HepG2 (cell line): Measurements from ENCODE around the gene COPS7A. TPM values are rescaled to one million over a fixed set of nuclear protein-coding genes. Genes with fewer than 3 reads are reported as not detected.

Experiments
- SIN3B ChIP-seq: fragments of 150-350 bp; IDR thresholded peaks from 2 replicates; pipeline ENCODE4 v1.6.1; 2014; ENCODE audit warnings: low read length
- STAG1 ChIP-seq: sonication (generic); formaldehyde crosslinking; IDR thresholded peaks from 2 replicates; pipeline ENCODE4 v1.4.0; 2020; ENCODE audit warnings: missing genetic modification reagents
- ZNF343 ChIP-seq: sonication (generic); formaldehyde crosslinking; IDR thresholded peaks from 2 replicates; pipeline ENCODE4 v1.4.0; 2020; ENCODE audit warnings: mild to moderate bottlenecking, missing genetic modification reagents
- ZNF446 ChIP-seq: sonication (generic); formaldehyde crosslinking; IDR thresholded peaks from 2 replicates; pipeline ENCODE4 v1.5.0; 2020; ENCODE audit warnings: mild to moderate bottlenecking, missing genetic modification reagents
- ZNF782 ChIP-seq: sonication (generic); formaldehyde crosslinking; IDR thresholded peaks from 2 replicates; pipeline ENCODE4 v1.4.0; 2020; ENCODE audit warnings: missing genetic modification reagents, mild to moderate bottlenecking, borderline replicate concordance
- polyA plus RNA-seq, 8 experiments: library from polyadenylated mRNA; depleted of rRNA in 3 of 8; stranded (reverse) in 7 of 8; unstranded in 1 of 8; fragments of >200 nt; fragmentation: Illumina TruSeq in 4 of 8; extraction: Trizol in 4 of 8; gene quantifications; 2 replicates each; pipeline versions ENCODE4 v1.2.1 to v1.2.3, GENCODE V29; 2011 to 2016; ENCODE audit warnings: low read depth in 4 of 8, missing spikeins in 1 of 8, mixed read lengths in 1 of 8; ENCODE audit not compliant: insufficient read depth in 1 of 8
- total RNA-seq, 5 experiments: library from RNA; depleted of rRNA; stranded (reverse); fragments of >200 nt; fragmentation: Illumina TruSeq; extraction: Trizol; gene quantifications; 2 replicates each; pipeline ENCODE4 v1.2.3, GENCODE V29; 2016; ENCODE audit warnings: low read depth in 1 of 5
- TF ChIP-seq, protein P1 (sequence below): sonication (generic); formaldehyde crosslinking; IDR thresholded peaks from 2 replicates; pipeline ENCODE4 v1.4.0; 2020; ENCODE audit warnings: missing genetic modification reagents
- TF ChIP-seq, protein P2 (sequence below): sonication (generic); formaldehyde crosslinking; IDR thresholded peaks from 2 replicates; pipeline ENCODE4 v1.5.0; 2020; ENCODE audit warnings: mild to moderate bottlenecking, missing genetic modification reagents, moderate library complexity
- TF ChIP-seq, protein P3 (sequence below): IDR thresholded peaks from 2 replicates; pipeline ENCODE4 v1.6.1; 2012; ENCODE audit warnings: low read depth, low read length, improper control_type of control experiment
- TF ChIP-seq, protein P4 (sequence below): sonication (generic); formaldehyde crosslinking; IDR thresholded peaks from 2 replicates; pipeline ENCODE4 v1.5.1; 2020; ENCODE audit warnings: missing genetic modification reagents, mild to moderate bottlenecking, borderline replicate concordance
- TF ChIP-seq, protein P5 (sequence below): sonication (generic); formaldehyde crosslinking; IDR thresholded peaks from 2 replicates; pipeline ENCODE4 v1.4.0; 2020; ENCODE audit warnings: missing genetic modification reagents, mild to moderate bottlenecking, borderline replicate concordance

Gene COPS7A
- total and polyA plus RNA-seq, 2 of the 13 experiments (the other 11 are each of a cell fraction or from before 2014, with no cell fraction given), result 40.0 to 73.6 TPM

DNA sequence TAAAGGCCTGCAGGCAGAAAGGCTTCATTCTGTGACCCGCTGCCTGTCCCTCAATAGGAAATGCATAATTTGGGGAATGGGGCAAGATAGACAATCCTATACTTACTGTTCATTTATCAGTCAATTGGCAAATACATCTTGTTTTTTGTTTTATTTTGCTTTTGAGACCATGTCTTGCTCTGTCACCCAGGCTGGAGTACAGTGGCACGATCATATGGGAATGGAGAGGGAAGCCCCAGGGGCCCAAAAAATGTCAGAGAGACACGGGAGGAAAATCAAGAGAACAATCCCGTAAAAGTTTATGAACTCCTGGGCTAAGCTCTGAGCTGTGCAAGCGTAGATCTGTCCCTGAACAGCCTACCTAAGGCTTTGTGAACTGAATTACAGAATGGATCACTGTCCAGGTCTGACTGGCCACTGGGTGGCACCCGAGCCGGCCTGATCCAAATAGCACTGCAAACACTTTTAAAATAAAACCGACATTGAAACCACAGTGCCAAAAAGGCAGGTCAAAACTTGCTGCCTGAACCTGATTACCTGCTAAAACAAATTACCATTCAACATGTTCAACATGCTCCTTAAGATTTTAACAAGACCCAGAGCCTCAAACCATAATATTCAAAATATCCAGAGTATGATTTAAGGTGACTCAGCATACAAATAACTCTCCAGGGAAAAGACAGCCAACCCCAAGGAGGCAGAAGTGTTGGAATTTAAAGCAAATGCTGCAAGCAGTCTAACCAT lies 11.8 kb downstream of the COPS7A start (continued):
- TF ChIP-seq, protein P1, sequence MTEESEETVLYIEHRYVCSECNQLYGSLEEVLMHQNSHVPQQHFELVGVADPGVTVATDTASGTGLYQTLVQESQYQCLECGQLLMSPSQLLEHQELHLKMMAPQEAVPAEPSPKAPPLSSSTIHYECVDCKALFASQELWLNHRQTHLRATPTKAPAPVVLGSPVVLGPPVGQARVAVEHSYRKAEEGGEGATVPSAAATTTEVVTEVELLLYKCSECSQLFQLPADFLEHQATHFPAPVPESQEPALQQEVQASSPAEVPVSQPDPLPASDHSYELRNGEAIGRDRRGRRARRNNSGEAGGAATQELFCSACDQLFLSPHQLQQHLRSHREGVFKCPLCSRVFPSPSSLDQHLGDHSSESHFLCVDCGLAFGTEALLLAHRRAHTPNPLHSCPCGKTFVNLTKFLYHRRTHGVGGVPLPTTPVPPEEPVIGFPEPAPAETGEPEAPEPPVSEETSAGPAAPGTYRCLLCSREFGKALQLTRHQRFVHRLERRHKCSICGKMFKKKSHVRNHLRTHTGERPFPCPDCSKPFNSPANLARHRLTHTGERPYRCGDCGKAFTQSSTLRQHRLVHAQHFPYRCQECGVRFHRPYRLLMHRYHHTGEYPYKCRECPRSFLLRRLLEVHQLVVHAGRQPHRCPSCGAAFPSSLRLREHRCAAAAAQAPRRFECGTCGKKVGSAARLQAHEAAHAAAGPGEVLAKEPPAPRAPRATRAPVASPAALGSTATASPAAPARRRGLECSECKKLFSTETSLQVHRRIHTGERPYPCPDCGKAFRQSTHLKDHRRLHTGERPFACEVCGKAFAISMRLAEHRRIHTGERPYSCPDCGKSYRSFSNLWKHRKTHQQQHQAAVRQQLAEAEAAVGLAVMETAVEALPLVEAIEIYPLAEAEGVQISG (CRISPR knock-in tag), result 0 out of 2 replicates have a peak, but pooled peaks have one; percentile 26
- TF ChIP-seq, protein P2, sequence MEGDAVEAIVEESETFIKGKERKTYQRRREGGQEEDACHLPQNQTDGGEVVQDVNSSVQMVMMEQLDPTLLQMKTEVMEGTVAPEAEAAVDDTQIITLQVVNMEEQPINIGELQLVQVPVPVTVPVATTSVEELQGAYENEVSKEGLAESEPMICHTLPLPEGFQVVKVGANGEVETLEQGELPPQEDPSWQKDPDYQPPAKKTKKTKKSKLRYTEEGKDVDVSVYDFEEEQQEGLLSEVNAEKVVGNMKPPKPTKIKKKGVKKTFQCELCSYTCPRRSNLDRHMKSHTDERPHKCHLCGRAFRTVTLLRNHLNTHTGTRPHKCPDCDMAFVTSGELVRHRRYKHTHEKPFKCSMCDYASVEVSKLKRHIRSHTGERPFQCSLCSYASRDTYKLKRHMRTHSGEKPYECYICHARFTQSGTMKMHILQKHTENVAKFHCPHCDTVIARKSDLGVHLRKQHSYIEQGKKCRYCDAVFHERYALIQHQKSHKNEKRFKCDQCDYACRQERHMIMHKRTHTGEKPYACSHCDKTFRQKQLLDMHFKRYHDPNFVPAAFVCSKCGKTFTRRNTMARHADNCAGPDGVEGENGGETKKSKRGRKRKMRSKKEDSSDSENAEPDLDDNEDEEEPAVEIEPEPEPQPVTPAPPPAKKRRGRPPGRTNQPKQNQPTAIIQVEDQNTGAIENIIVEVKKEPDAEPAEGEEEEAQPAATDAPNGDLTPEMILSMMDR (CRISPR knock-in tag), result peak; percentile 84
- TF ChIP-seq, protein P3, sequence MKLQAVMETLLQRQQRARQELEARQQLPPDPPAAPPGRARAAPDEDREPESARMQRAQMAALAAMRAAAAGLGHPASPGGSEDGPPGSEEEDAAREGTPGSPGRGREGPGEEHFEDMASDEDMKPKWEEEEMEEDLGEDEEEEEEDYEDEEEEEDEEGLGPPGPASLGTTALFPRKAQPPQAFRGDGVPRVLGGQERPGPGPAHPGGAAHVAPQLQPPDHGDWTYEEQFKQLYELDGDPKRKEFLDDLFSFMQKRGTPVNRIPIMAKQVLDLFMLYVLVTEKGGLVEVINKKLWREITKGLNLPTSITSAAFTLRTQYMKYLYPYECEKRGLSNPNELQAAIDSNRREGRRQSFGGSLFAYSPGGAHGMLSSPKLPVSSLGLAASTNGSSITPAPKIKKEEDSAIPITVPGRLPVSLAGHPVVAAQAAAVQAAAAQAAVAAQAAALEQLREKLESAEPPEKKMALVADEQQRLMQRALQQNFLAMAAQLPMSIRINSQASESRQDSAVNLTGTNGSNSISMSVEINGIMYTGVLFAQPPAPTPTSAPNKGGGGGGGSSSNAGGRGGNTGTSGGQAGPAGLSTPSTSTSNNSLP, result 0 out of 2 replicates have a peak, but pooled peaks have one; percentile 16
- no peak for TF ChIP-seq ZNF343 (CRISPR knock-in tag)
- TF ChIP-seq ZNF446 (CRISPR knock-in tag), result no peak
- TF ChIP-seq, protein P4, sequence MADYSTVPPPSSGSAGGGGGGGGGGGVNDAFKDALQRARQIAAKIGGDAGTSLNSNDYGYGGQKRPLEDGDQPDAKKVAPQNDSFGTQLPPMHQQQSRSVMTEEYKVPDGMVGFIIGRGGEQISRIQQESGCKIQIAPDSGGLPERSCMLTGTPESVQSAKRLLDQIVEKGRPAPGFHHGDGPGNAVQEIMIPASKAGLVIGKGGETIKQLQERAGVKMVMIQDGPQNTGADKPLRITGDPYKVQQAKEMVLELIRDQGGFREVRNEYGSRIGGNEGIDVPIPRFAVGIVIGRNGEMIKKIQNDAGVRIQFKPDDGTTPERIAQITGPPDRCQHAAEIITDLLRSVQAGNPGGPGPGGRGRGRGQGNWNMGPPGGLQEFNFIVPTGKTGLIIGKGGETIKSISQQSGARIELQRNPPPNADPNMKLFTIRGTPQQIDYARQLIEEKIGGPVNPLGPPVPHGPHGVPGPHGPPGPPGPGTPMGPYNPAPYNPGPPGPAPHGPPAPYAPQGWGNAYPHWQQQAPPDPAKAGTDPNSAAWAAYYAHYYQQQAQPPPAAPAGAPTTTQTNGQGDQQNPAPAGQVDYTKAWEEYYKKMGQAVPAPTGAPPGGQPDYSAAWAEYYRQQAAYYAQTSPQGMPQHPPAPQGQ (CRISPR knock-in tag), result no peak
- peak; percentile 90 for TF ChIP-seq STAG1
- TF ChIP-seq, protein P5, sequence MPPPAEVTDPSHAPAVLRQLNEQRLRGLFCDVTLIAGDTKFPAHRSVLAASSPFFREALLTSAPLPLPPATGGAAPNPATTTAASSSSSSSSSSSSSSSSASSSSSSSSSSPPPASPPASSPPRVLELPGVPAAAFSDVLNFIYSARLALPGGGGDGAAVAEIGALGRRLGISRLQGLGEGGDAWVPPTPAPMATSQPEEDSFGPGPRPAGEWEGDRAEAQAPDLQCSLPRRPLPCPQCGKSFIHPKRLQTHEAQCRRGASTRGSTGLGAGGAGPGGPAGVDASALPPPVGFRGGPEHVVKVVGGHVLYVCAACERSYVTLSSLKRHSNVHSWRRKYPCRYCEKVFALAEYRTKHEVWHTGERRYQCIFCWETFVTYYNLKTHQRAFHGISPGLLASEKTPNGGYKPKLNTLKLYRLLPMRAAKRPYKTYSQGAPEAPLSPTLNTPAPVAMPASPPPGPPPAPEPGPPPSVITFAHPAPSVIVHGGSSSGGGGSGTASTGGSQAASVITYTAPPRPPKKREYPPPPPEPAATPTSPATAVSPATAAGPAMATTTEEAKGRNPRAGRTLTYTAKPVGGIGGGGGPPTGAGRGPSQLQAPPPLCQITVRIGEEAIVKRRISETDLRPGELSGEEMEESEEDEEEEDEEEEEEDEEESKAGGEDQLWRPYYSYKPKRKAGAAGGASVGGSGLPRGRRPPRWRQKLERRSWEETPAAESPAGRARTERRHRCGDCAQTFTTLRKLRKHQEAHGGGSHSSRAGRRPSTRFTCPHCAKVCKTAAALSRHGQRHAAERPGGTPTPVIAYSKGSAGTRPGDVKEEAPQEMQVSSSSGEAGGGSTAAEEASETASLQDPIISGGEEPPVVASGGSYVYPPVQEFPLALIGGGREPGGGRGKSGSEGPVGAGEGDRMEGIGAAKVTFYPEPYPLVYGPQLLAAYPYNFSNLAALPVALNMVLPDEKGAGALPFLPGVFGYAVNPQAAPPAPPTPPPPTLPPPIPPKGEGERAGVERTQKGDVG (CRISPR knock-in tag), result no peak
- no peak for TF ChIP-seq SIN3B
- peak; percentile 95 for TF ChIP-seq ZNF782 (CRISPR knock-in tag)
- TF ChIP-seq, all 625 proteins: peak for 21
